CD4-positive, alpha-beta T cell treated with Interleukin-12 subunit alpha and Interleukin-12 subunit beta, for 1 hour (primary cell): ENCODE results near the gene INPP4A.

Experiments used
- DNase-seq: peaks from one replicate; pipeline ENCODE4 v3.0.0-alpha.2; 2020

The INPP4A gene

GRCh38 chr2:98438190-98439133 lies 6.2 kb upstream of the INPP4A start:
- peak; percentile 59 for DNase-seq

GRCh38 chr2:98441706-98442450 lies 2.8 kb upstream of the INPP4A start:
- no peak for DNase-seq

GRCh38 chr2:98442488-98442887 lies 2.2 kb upstream of the INPP4A start:
- DNase-seq = no peak

DNA sequence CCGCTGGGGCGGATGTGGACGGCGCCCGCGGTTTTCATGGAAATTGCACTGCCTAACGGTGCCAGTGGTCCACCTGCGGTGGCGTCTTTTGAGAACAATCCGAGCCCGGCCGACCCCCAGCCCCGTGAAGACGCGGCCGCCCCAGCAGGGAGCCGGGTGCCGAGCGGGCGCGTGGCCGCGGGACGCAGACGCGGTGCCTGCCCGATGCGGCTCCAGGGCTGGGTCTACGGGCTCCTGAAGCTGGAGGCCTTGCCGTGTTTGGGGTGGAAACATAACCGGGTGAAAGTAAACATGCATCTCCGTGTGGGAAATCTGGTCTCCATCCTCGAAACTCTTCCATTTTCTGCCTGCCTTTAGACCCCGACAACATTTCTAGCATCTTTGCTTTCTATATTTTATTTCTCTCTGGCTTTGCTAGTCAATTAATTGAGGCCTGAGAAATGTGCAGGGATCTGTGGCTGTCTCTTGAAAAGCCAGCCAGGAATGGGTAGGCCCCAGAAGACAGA lies 572 bp downstream of the INPP4A start:
- no peak for DNase-seq

GRCh38 chr2:98445683-98446581 lies 1.3 kb downstream of the INPP4A start:
- no peak for DNase-seq

DNA sequence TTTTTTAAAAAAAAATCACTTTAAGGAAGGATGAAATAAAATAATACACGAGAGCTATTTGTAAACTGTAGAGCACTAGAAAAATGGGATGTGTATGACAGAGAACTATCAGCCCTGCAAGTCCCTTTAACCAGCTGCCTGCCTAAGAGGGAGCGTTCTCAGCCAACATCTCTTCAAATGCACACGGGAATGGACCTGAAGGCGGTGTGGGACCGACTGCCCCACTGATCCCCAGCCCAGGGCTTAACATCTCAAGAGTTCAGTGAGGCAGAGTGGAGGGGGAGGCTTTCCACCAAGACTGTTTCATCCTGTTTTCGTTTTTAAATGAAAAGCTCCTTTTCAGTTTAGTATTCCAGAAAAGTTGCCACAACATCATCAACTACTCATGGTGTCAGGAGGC lies 2.2 kb downstream of the INPP4A start:
- no peak for DNase-seq

GRCh38 chr2:98448441-98449145 lies 3.9 kb downstream of the INPP4A start:
- DNase-seq = peak; percentile 79

DNA sequence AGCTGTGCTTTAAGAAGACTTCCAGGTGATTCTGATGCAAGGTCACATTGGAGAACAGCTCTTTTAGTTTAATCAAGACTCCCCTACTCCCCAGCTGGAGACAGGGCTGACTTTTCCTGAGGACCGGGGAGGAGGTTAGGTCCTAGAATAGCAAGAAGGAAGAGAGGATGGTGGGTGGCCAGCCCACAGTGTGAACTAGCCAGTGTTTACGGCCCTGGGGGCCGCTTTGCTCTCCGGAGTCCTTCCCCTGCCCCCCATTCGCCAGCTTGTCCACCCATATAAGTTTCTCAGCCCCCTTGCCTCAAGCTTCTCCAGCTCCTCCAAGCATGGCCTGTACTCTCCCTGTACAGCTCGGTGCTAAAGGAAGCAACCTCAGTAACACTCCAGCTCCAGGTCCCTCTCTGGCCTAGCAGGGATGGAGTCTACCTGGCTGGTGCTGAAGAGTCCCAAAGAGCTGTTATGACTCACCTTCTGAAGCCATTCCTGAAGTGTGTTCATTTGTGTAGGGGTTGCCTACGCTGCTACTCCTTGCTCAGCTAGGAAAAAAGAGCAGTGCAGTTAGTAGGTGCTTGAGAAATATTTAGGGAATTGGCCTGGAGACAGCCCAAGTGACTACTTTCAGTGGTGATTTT lies 7.9 kb downstream of the INPP4A start:
- DNase-seq = no peak

DNA sequence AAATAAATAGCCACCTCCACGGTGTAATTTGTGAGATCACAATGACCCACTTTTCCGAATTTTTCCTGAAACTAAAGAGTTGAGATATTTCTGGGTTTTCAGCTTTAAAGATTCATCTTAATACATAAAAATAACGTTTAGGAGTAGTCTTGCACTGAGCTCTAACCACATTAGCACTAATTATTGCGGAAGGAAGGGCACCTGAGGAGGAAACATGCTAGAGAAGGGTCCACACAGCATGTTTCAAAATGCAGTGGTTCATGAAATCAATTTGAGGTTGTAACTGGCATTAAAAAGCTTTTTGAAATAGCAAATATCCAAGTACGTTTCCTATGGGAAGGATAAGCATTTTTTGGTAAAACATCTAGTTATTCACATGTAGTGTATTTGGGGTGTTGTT lies 8.4 kb downstream of the INPP4A start:
- DNase-seq = no peak

GRCh38 chr2:98453531-98453930 lies 8.9 kb downstream of the INPP4A start:
- no peak for DNase-seq

DNA sequence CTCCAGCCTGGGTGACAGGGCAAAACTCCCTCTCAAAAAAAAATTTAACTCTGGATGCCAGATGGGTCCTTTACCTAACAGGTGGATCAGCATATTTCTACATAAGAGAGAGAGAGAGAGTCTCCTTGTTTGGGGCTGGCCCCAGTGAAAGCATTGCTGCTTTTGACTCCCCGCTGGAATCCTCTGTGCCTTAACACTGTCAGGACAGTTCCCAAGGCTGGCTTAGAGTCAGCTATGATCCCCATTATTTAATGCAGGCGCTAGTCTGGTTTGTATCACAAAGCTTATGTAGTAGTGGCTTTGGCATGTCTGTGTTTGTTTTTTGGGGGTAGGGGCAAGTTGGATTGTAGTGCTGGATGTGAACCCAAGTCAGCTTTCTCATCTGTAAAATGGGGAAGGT lies 9.4 kb downstream of the INPP4A start:
- DNase-seq = no peak

DNA sequence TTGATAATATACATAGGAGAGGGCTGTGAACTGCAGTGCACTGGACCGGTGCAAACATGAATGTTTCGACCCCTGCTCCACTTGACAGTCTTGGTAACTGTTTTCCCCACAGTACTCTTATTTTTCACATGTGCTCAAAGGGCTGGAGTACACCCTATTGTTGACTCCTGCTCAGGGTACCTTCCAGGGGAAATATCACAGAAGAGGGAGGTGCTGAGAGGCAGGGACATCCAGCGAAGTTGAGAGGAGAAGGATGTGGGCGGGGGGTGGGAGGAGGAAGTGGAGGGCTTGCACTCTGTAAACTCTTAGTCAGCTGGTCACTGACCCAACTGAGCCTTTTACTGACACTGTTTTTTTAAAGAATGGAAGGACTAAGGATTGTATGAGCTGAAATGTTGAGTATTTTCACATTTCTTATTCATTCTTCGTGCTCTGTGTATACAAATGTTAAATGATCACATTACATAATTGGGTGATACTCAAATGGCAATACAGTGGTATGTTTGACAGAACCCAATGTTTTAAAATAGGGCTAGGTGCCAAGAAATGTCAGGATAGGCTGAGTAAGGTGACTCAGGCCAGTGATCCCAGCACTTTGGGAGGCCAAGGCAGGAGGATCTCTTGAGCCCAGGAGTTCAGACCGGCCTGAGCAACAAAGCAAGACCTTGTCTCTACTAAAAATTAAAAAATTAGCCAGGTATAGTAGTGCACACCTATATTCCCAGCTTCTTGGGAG lies 10.0 kb downstream of the INPP4A start:
- peak; percentile 48 for DNase-seq

- peak; percentile 61 for DNase-seq
Observed at GRCh38 chr2:98455494-98455976, 10.9 kb downstream of the INPP4A start.

- no peak for DNase-seq
Observed at GRCh38 chr2:98457045-98457696, 12.5 kb downstream of the INPP4A start.

DNA sequence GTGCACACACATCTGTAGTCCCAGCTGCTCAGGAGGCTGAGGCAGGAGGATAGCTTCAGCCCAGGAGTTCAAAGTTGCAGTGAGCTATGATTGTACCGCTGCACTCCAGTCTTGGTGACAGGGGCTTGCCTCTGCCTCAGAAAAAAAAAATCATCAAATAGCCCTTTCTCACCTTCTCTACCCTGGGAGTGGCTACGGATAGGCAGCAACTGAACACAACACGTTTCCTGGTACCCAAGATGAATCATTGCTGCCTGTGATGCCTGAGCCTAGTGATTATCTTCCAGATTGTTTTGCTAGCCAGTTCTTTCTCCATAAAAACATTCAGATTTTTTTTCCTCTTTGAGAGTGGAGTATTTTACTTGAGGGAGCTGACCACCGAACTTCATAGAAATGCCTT lies 13.5 kb downstream of the INPP4A start:
- DNase-seq = peak; percentile 64

GRCh38 chr2:98458667-98459380 lies 14.2 kb downstream of the INPP4A start:
- DNase-seq = no peak

DNA sequence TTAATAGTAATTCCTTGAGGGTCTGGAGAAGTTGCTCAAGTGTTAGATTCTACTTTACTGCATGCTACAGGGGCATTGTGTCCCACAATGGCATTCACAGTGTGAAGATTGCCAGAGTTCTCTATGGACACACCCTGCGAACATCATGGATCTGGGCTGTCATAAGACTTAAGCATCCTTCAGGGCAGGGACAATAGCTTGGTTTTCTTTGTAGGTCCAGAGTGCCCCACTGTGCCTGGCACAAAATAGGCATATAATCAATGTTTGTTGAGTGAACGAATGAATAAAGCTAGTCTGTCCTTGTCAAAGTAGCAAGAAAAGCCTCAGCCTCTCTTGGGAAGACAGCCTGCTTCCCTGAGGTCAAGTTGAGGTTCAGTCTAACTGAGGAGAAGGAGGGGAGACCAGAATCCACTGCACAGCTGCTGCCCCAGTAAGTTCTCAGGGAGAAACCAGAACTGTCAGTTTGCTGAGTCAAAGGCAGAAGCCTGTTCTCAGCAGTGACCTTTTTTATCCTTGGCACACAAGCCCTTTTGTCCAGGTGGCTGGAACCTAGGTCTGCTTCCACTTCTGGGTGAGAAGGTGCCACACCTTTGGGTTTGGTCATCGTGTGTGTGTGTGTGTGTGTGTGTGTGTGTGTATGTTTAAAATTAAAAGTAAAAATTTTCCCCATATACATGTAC lies 15.0 kb downstream of the INPP4A start:
- DNase-seq = no peak

GRCh38 chr2:98460573-98461497 lies 16.2 kb downstream of the INPP4A start:
- peak; percentile 69 for DNase-seq
